HG03025 (cell line): ENCODE measurements around the gene CD9.

Source experiments
- ATAC-seq: cut with Tn5 transposase; IDR thresholded peaks from one replicate; pipeline ENCODE4 v1.9.1; 2021; ENCODE audit warnings: mild to moderate bottlenecking, moderate library complexity; ENCODE audit not compliant: unreplicated experiment, low FRiP score

Gene CD9

DNA sequence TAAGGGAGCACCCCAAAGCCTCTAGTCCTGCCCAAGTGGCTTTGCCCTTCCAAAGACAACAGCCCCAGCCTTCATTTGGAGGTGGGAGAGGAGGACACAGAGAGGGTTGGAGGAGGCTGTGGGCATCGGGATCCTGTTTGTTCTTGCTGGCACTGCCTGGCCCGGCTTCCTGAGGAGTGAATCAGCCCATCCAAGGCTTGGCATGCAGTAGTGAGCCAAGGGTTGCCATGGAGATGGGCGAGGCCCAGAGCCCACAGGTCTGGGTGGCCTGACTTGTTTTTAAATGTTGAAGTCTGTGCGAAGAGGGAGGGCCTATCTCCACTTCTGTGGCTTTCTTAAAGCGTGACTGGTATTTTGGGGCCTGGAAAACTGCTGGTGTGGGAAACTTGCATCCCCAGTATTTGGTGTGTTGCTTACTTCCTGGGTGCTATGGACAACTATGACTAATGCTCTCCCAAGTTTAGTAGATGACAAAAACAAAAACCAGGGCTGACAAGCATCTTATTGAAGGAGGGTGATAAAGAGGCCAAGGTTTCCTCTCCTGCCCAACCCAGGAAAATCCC, 15.8 kb downstream of the CD9 start:
- no peak for ATAC-seq

DNA sequence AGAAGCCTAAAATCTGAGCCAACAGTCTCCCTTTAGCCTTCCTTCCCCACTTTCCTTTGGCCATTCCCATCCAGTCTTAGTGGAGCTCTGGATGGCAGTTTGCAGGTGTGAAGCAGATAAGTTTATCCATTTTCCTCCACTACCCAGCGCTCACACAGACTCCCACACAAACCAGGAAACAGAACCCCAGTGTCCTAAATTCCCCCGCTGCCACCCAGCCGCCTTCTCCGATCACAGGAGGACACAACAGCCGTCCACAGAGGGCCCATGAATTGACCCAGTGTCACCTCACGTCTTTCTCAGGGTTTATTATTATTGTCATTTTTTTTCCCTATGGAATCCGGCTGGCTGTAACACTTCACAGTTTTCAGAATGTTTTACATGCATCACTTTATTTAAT, 16.4 kb downstream of the CD9 start:
- no peak for ATAC-seq

DNA sequence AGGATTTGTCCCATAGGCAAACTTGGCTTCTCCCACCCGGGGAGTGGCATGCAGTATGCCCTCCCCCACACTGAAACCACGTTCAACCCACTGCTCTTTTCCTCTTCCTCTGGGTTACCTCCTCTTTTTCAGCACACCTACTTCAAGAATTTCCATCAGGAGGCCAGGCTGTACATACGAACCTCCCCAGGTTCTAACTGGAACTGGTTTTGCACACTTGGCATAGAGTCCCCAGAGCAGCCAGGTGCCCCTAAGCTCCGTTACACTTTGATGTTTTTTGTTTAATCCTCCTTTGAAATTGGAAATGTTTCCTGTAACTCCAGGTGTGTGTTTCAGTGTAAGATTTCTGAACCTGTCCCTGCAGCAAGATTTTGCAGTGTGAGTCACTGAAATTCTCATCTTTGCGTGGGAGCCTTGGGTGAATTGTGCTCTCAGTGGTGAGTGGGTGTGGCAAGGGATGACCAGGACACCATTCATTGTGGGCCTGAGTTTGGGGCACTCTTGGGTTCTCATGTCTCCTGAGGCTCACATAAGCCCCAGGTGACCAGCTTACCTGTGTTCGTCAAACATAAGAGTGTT, 18.2 kb downstream of the CD9 start:
- no peak for ATAC-seq

DNA sequence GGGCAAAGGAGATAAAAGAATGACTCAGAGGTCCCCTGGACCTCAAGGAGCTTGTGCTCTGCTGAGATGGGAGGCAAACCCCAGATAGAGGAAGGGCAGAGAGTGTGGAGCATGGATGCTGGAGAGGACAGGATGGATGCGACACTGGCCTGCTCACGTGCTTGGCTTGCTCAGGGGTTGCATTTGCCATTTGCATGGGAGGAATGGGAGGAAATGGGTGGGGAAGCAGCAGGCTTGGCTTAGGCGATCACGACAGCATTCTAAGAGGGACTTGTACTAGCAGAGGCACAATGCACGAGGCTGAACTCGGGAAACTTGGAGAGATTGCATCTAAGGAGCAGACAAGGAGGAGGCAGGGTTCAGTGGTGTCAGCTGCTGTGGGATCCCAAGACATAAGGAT, 19.8 kb downstream of the CD9 start:
- ATAC-seq = no peak

DNA sequence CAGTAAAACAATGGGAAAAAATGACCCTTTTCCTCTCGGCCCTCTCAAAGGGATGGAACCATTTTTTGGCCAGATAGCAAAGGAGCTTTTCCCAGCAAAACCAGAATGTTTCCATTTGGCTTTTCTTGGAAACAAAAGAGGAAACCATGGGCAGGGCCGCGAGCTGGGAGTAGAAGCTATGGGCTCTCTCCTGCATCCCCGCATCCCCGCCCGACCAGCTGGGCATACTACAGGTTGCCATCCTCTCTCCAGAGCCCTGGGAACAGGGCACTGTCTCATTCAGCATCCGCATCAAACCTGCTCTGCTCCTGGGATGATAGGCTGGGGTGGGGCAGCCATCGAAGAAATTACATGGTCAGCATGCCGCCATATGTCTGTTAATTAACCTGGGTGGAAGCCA, 20.9 kb downstream of the CD9 start:
- ATAC-seq = no peak

DNA sequence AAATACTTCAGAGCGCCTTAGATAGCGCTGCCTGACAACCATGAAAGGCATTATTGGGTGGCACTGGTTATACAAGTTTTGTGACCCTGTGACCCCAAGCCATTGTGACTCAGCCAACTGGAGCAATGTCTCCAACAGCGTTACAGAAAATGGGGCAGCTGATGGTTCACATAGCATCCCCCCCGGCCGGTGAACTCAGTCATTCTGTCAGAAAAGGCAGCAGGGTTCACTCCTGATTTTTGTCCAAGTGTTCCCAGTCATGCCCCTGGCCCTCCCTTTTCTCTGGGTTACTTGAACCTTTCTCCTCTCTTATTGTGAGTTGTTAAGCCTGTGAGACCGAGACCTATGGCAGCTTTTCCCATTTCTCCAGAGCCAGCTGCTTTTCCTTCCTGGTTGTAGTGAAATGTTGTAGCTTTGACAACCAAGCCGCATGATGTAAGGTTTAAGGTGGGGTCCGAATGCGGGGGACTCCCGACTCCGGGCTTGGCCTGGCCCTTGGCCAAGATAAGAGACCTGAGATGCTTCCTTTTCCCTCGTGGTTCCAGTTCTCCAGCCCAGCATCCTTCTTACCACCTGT, 22.0 kb downstream of the CD9 start:
- ATAC-seq = no peak

DNA sequence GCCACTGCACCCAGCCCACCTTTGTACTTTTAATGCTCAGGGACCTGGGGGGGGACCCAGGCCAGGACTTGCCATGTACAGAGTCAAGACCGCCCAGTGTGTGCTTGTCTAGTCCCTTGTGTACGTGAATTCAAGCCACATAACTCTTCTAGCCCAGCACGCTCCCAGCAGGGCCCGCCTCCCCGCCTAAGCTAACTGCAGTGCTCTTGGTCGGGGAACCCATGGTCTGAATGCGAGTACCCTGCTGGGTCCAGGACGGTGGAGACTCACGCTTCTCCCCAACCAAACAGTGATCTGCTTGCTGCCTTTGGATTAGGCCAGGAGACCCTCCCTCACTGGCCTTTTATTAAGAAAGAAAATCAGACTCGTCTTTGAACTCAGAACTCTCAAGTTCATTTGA, 23.3 kb downstream of the CD9 start:
- ATAC-seq = no peak

DNA sequence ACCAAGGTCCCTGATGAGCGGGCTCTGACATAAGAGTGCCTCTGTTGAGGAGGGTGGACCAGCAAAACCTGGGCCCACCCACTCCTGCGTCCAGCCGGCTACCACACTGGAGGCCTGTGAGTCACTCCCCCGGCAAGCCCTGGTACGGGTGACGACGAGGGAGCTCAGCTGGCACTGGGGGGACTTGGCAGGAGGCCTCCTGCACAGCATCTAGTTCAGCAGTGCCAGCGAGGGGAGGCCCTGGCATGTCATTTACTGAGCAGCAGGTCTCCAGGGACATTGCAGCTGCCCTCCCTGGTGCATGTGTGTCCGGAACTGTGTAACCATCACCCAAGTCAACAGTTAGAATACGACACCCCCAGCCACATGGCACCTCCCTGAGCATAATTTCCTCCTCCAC, 24.4 kb downstream of the CD9 start:
- no peak for ATAC-seq

DNA sequence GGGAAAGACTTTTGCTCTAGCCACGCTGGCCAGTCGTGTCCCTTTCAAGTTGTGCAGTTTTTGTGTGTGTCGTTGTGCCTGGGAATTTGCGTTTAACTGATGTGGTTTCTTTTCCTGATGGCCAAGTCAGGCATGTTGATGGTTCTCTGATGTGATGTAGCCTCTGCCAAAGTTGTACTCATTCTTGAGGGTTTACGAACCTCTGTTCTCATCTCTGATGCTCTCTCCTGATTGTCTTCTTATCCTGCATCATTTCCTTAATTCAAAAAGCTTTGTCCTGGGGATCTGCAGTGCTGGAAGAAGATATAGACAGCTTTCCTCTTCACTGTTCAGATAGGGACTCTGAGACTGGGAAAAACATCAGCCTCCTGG, 25.4 kb downstream of the CD9 start:
- no peak for ATAC-seq

DNA sequence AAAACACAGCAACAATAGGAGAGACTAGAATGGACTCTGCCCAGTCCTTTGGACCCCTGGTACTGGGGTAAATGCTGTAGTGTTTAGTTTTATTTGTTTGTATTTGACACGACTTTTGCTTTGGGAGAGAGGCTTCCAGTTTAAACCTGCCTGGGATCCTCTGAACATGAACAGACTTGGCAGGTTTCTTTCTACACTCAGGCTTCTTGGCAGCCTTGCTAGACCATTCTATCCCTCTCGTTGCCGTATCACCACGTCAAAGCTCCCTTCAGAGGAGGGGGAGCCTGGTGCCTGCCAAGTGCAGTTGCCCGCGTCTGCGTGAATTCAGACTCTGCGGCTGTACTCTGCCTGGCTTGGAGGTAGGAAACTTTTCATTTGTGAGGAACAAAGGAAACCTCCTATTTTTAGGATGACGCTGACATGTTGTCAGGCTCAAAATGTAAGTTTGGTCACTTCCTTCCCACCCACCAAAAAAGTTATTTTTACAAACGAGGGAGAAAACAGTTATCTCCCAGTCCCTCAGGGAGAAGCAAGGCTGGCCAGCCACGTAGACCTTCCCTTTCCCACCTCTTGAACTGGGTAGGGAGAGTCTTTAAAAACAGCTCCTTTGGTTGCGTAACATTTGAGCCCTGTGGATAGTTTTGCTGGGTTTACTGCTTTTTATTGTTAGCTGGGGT, 25.9 kb downstream of the CD9 start:
- no peak for ATAC-seq

DNA sequence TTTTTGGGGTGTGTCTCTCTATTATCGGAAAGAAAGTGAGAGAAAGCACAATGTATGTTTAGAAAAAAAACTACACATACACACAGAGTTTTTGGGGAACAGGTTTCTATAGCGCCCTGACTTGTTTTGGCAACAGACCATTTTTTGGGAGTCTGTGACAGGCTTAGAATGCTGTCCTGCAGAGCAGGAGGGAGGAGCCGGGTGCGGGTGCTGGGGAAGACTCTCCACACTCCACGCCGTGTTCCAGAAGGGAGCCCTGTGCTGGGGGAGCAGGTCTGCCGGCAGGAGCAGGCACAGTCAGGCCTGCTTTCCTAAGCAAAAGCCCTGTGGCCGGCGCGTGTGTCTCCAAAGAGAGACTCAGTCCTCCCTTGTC, 26.5 kb downstream of the CD9 start:
- ATAC-seq = no peak

DNA sequence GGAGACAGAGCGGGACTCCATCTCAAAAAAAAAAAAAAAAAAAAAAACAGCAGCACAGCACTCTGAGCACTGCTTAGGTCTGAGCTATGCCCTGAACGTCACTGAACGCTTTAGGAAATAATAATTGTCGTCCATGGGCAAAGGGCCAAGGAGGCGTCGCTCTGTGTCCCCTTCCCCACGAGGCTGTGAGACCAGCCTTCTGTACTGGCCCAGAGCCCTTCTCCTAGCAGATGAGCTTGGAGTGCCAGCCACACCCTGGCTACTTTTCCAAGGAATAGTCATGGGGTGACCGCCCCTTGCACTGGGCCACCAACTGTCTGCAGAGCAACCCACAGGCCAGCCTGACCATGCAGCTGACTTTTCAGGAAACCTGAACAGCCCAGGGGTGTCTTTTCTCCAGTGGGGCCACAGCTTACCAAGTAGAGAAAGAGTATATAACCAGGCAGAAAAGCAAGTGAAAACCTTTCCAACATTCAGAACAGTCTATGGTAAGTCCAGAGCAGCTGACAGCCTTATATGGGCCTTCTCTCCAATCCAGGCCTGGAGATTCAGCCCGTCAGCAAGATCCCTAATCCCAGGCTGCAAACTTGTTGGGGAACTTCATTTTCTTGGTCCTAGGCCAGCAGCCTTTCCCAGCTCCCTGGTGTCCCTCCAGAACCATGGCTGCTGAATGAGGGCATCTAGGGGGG, 28.5 kb downstream of the CD9 start:
- ATAC-seq = no peak

DNA sequence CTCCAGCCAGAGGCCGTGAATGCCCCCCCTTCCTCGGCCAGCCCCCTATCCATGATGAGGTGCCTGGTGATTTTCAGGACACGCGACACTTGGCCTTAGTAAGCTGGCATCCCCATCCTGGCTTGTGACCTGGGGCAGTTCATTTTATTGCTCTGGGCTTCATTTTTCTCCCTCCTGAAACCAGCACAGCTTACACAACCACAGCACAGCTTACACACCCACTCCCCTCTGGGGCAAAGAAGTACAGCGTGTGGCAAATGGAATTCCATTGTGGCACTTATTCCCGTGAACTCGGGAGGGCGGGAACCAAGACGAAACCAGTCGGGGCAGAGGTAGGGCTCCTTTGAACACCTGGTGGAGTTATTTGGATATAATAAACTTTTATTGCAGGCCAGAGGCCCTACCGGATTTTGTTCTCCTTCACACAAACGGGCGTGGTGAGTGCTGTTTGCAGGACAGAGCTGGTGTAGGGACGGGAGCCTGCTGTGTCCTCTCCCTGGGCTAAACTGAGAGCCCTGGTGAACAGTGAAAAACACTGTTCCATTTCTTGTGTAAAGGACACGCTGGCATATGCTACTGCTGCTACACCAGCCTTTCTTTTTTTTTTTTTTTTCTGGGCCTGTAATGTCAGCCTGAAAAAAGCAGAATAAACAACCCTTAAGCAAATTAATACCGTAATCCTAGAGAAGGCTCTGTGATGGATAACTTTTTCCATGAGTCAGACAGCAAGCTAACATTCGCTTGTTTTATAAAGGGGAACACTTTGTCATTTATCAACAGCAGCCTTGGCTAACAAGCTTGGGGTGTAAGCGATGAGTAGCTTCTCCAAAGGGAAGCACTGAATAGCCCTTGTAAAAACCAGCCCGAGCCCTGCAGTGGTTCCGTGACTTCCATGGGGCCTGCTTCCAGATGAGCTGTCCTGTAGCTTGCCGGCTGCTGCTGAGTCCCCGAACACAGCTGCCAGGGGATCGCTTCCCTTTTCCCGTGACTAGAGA, 29.3 kb downstream of the CD9 start:
- ATAC-seq = no peak

DNA sequence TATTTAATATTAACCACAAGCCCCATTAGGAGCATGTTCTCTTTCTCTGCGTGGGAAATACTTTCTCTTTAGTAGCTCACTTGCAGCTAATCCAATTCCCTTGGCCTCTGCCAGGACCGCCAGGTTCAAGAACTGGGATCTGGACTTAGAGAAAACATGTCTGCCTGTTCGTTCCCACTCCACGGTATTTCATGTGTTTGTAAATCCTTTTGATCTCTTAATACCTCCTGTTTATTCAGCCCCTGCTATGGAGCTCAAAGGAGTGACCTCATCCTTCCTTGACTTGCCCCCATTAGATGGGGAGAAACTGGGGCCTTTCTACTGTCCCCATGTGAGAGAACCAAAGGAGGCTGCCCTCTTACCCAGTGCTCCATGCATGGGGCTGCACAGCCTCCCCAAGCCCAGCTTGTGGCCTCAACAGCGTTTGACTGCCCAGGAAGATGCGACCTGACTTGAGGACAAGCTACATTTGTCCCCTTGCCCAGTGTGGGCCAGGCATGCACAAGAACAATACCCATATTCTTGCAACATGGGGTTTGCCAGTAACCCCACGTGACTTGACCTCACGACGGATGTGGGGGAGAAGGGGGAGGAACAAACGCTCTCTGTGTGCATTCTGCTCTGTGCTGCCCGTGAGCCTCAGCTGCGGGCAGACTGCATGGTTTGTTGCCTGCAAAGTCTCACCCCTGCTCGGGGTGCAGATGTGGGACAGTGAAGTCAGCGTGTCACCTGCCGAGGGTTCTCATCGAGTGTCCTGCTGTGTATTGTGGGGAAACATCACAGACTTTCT, 30.3 kb downstream of the CD9 start:
- ATAC-seq = no peak

DNA sequence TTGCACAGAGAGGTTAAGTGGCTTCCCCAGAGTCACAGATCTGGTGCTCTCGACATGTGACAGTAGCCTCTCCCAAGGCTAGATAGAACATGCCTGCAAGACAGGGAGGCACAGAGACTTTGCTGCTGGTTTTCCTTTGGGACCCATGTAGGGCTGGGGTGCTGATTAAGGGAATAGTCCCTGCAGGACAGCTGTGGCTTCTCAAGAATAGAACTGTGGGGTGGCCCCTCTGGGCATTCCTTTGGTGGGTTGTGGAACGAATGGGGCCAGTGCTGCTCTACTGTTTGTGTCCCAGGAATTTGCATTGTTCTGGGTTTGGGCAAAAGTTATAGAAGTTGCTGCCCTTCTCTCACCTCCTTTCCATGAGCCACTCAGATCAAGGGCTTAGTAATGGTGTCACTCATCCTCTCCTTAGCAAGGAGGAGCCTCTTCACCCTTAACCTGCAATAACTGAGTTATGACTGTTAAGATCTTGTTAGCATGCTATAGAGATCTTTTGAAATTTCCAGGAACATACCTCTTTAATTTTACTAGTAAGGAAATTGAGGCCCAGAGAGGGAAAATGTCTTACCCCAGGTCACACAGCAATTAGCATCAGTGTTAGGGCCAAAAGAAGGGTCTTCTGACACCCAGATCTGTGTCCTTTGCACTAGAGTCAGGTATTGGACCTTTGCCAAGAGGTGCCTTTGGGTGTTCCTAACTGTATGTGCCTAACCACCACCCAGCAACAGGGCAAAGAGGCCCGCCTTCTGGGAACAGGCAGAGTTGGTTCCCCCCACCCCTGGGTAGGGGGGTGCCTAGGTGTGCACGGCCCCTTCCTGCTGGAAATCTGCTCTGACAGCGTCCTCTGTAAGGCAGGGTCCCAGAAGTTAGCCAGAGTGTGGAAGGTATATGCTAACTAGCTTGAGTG, 31.4 kb downstream of the CD9 start:
- ATAC-seq = no peak

DNA sequence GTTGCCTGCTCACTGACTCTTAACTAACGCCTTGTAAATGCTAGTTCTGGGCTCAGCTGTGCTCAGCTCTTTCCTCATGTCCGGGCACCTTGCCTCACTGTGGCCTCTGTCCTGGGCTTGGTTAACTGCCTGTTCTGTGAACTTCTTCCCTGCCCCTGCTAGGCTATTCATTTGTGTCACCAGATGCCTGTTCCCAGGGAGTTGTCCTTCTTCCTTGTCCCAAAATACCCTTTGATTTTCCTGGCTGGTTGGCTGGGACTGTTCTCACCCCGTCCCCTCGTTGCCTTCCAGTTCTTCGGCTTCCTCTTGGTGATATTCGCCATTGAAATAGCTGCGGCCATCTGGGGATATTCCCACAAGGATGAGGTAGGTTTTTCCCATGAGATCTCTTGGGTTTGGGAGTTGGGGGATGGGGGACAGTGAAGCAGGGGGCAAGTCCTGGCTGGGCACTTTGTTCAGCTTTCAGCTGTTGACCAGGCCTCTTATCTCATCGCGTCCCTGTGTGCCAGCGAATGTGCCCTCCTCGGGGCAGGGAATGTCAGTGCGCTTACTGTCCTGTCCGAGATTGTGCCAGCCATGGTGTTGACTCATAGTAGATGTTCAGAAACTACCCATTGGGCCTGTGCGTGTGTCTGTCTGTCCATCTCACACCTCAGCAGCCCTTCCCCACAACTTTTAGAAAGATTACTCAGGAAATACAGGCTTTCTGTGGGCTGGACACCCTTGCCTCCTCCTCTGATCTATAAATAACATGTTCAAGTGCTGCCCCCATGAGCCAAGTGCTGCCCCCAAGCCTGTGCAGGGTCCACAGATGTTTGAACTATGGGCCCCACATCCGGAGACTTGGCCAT, 33.1 kb downstream of the CD9 start:
- ATAC-seq = no peak

DNA sequence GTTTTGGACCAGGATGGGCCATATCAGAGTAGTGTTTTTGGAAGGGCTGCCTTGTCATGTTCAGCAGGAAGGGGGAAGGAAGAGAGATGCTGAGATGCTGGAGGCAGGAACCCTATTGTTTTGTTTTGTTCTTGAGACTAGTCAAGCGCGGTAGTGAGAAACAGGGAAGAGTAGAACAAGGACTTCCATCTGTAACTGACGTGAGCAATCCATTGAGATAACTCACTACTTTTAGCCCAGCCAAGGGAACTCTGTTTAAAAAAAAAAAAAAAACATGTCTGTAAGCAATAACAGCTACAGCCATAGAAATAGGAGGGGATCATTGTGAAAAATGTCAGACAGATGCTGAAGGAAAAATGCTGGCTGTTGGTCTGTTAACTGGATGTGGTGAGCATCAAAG, 34.0 kb downstream of the CD9 start:
- ATAC-seq = no peak

DNA sequence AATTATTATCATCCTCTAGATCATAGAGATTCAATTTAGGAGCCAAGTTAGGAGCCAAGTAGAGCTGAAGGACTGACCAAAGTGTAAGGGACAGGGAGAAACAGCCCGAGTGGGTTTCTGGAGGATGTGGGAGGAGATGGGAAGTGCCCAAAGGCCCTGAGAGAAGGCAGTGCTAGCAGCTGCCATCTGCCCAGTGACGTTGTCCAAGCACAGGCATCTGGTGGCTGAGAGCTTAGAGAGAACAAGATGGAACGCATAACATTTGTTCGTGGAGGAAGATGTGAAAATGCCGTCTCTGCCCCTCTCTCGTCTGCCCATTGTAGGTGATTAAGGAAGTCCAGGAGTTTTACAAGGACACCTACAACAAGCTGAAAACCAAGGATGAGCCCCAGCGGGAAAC, 34.7 kb downstream of the CD9 start:
- no peak for ATAC-seq
